Right lobe of liver (tissue), 6 donors: ENCODE results near the gene FOXM1. TPM values are rescaled to one million over a fixed set of nuclear protein-coding genes. Genes with fewer than 3 reads are reported as not detected.

Experiments
- ATAC-seq, 4 donors: fragments of 200-7000 bp; cut with Tn5 transposase; one replicate each; pipeline ENCODE4 v1.9.1; 2020; ENCODE audit warnings: mild to moderate bottlenecking in 4 of 4, moderate library complexity in 4 of 4
- DNase-seq, 3 donors: peaks; one replicate each; pipeline ENCODE4 v3.0.0-alpha.2; 2020
- H3K27ac ChIP-seq, 3 donors: fragments of 200-600 bp; one replicate each; pipeline ENCODE4 v1.8.0; 2022
- H3K27me3 ChIP-seq, 2 donors: fragments of 200-600 bp; one replicate each; pipeline ENCODE4 v1.8.0; 2022
- H3K36me3 ChIP-seq, 4 donors: fragments of 200-600 bp; sonication (generic) in 1 of 4; one replicate each; pipeline versions ENCODE4 v1.5.1 to v1.8.0; 2017 to 2022; ENCODE audit warnings: control low read depth in 1 of 4
- H3K4me1 ChIP-seq, 4 donors: fragments of 200-600 bp; sonication (generic) in 1 of 4; one replicate each; pipeline versions ENCODE4 v1.5.1 to v1.8.0; 2017 to 2022; ENCODE audit warnings: control low read depth in 1 of 4
- H3K4me3 ChIP-seq, 3 donors: fragments of 200-600 bp; one replicate each; pipeline ENCODE4 v1.8.0; 2022
- H3K9me3 ChIP-seq, 4 donors: fragments of 200-600 bp; sonication (generic) in 1 of 4; one replicate each; pipeline versions ENCODE4 v1.5.1 to v1.8.0; 2017 to 2022; ENCODE audit warnings: control low read depth in 1 of 4
- POLR2A ChIP-seq: fragments of 450-650 bp; IDR thresholded peaks from one replicate; pipeline ENCODE4 v1.6.1; 2017; ENCODE audit warnings: antibody characterized with exemption, mild to moderate bottlenecking
- WGBS: methylation state at CpG from one replicate; pipeline ENCODE4 v1.1.6; 2018; ENCODE audit warnings: low coverage, low lambda C conversion rate; ENCODE audit not compliant: insufficient coverage; ENCODE audit errors: missing lambda C conversion rate; 5-methylcytosine and 5-hydroxymethylcytosine counted together
- intact Hi-C, 2 donors: fragments of 100-400 bp; cut with DNase I; formaldehyde crosslinking; loops; one replicate each; pipeline versions ENCODE4 v1.11.2 to v1.14.1; 2022
- total RNA-seq, 6 experiments: library from RNA; depleted of rRNA in 2 of 6; stranded (reverse); fragments of >200 nt in 2 of 6; fragmentation: NEBNext Ultra II Directional in 3 of 6; extraction: Animal tissue kit (Norgen Biotek cat#: 25700) in 3 of 6; gene quantifications; one replicate each; pipeline versions ENCODE4 v1.1.0 to v1.2.4, GENCODE V29; 2016 to 2023
- TF ChIP-seq, protein P1 (sequence below), 4 donors: fragments of 200-600 bp in 3 of 4; fragments of 450-650 bp in 1 of 4; IDR thresholded peaks; one replicate each; pipeline versions ENCODE4 v1.5.1 to v1.8.0; 2016 to 2022; ENCODE audit warnings: antibody characterized with exemption in 4 of 4, mild to moderate bottlenecking in 2 of 4
- donor health status: DM: no; HTN: yes; CAD: no.
- donor health status: DM: no; HTN: no; CAD: no.
- donor health status: DM: no; HTN: no; CAD: no.
- donor health status: DM: no; HTN: yes; CAD: no.
- donor health status: DM: no; HTN: yes; CAD: no.

The FOXM1 gene
- total RNA-seq, 6 experiments from 2014 or later = 0.24 to 2.6 (median 1.8) TPM

DNA sequence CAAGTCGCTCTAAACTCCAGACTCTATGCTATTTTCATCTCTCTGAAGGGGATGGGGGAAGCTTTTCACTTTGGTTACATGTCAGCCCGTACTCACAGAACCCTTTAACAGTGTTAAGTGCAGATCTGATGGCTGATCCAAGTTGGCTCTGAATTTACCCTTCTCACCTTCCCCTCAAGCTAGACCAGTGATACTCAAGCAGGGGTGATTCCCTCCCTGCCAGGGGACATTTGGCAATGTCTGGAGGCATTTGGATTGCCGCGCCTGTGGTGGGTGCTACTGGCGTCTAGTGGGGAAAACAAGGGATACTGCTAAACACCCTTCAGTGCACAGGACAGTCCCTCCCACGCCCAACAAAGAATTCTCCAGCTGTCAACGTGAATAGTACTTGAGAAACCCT, 14.1 kb downstream of the FOXM1 start:
- WGBS = 100% methylated on average over 1 of the region's 7 CpGs
- ATAC-seq = no peak
- H3K27me3 ChIP-seq = no peaks in the 10 kb centered on the region
- H3K27ac ChIP-seq = no peak overlapping the region
- intact Hi-C loops = no loop called here
- no peak for DNase-seq
- TF ChIP-seq POLR2A = no peak
- TF ChIP-seq, protein P1, sequence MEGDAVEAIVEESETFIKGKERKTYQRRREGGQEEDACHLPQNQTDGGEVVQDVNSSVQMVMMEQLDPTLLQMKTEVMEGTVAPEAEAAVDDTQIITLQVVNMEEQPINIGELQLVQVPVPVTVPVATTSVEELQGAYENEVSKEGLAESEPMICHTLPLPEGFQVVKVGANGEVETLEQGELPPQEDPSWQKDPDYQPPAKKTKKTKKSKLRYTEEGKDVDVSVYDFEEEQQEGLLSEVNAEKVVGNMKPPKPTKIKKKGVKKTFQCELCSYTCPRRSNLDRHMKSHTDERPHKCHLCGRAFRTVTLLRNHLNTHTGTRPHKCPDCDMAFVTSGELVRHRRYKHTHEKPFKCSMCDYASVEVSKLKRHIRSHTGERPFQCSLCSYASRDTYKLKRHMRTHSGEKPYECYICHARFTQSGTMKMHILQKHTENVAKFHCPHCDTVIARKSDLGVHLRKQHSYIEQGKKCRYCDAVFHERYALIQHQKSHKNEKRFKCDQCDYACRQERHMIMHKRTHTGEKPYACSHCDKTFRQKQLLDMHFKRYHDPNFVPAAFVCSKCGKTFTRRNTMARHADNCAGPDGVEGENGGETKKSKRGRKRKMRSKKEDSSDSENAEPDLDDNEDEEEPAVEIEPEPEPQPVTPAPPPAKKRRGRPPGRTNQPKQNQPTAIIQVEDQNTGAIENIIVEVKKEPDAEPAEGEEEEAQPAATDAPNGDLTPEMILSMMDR (IDR thresholded peaks at IDR 0.05) = no peak
- H3K36me3 ChIP-seq = no peaks in the 10 kb centered on the region
- H3K4me3 ChIP-seq = no peak overlapping the region
- H3K4me1 ChIP-seq = no peaks in the 10 kb centered on the region
- no peaks in the 10 kb centered on the region for H3K9me3 ChIP-seq

DNA sequence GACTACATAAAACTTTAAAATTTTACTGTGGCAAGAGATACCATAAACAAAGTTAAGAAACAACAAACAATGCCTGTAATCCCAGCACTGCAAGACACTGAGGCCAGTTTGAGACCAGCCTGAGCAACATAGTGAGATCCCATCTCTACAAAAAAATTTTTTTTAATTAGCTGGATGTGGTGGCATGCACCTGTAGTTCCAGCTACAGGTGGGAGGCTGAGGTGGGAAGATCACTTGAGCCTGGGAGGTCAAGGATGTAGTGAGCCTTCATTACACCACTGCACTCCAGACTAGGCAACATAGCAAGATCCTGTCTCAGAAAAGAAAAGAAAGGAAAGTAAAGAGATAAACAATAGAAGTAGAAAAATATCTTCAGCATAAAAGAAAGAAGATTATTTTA, 16.8 kb downstream of the FOXM1 start:
- no peaks in the 10 kb centered on the region for H3K9me3 ChIP-seq
- no peaks in the 10 kb centered on the region for H3K4me1 ChIP-seq
- H3K4me3 ChIP-seq = no peak overlapping the region
- DNase-seq = no peak
- H3K27ac ChIP-seq = no peak overlapping the region
- ATAC-seq = no peak
- TF ChIP-seq POLR2A = no peak
- TF ChIP-seq, protein P1 (IDR thresholded peaks at IDR 0.05) = no peak
- no peaks in the 10 kb centered on the region for H3K27me3 ChIP-seq
- intact Hi-C loops = no loop called here
- H3K36me3 ChIP-seq = no peaks in the 10 kb centered on the region

DNA sequence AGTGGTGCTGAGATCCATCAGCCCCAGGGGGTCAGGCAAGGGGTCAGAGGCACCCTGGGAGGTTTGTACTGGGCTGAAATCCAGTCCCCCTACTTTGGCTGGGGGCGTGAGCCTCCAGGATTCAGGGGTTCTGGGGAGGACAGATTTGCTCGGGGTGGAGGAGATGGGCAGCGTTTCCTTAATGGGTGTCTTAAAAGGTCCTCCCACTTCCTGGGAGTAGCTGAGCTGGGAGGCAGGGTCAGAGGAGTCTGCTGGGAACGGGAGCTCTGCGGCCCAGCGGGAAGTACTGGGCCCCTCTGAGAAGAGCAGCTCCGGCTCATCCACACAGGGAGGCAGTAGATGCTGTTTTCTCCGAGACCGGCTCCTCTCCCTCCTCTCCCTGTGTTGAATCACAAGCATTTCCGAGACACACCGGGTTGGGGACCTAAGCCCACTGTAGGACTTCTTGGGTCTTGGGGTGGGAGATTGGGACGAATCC, 18.0 kb downstream of the FOXM1 start:
- Histone ChIP-seq H3K36me3 (no peaks in the 10 kb centered on the region), H3K4me1 (no peaks in the 10 kb centered on the region), H3K4me3 (no peak overlapping the region), H3K9me3 (no peaks in the 10 kb centered on the region), H3K27ac (no peak overlapping the region), H3K27me3 (no peaks in the 10 kb centered on the region)
- DNase-seq = no peak
- 80% methylated on average over 1 of the region's 12 CpGs for WGBS
- ATAC-seq = peak in 3 of 4 donors; percentile 13 to 49 (median 30)
- no peak for TF ChIP-seq POLR2A
- TF ChIP-seq, protein P1 (IDR thresholded peaks at IDR 0.05) = no peak
- intact Hi-C loops = loop anchor here in 1 of 2 donors (10.0 kb wide), 1 partner anchor 86 kb away; no protein-coding TSS in a partner anchor

DNA sequence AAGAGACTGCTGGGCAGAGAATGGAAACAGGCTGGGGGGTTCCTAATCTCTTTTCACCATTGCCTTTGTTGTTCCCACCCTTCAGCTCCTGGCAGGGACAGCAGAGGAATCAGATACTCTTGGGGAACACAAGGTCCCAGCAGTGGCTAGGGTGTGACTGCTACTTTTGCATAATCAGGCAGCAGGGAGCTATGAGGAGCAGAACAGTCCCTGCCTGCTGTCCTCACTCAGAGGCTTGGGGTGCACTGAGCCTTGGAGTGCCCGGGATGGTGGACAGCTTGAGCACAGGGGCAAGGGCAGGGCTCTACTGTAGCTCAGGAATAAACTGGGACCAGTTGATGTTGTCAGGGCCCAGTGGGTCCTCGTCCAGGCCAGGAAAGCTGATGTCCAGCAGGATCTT, 18.6 kb downstream of the FOXM1 start:
- no peak overlapping the region for H3K27ac ChIP-seq
- H3K9me3 ChIP-seq = no peaks in the 10 kb centered on the region
- no peak for DNase-seq
- intact Hi-C loops = loop anchor here in 1 of 2 donors (10.0 kb wide), 1 partner anchor 86 kb away; no protein-coding TSS in a partner anchor
- no peaks in the 10 kb centered on the region for H3K4me1 ChIP-seq
- WGBS = no CpG with 5 or more reads among the region's 2 CpGs
- H3K27me3 ChIP-seq = no peaks in the 10 kb centered on the region
- H3K36me3 ChIP-seq = no peaks in the 10 kb centered on the region
- ATAC-seq = peak in 1 of 4 donors; percentile 18
- no peak for TF ChIP-seq POLR2A
- TF ChIP-seq, protein P1 (IDR thresholded peaks at IDR 0.05) = no peak
- H3K4me3 ChIP-seq = no peak overlapping the region

DNA sequence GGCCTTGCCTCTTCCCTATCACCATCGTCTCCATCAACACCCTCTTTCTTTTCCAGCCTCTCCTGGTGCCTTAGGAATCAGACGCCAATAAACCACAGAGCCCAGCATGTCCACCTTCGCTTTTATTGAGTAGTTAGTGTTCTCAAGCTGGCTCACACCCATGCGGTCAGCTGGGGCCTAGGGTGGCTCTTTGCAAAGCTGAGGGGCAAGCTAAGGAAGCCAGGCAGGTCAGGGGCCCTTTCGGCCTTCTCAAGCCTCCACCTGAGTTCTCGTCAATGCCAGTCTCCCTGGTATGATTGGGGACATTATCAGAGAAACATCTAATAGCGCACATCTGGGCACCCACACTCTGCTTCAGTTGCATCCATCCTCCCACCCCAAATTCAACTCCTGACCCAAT, 19.4 kb downstream of the FOXM1 start:
- Histone ChIP-seq H3K4me3 (no peak overlapping the region), H3K27me3 (no peaks in the 10 kb centered on the region), H3K36me3 (no peaks in the 10 kb centered on the region), H3K9me3 (no peaks in the 10 kb centered on the region), H3K27ac (no peak overlapping the region), H3K4me1 (no peaks in the 10 kb centered on the region)
- ATAC-seq (no peak), DNase-seq (no peak)
- WGBS = 93% methylated on average over 5 of the region's 7 CpGs
- TF ChIP-seq, protein P1 (IDR thresholded peaks at IDR 0.05) = no peak
- no peak for TF ChIP-seq POLR2A
- intact Hi-C loops = loop anchor here in 1 of 2 donors (10.0 kb wide), 1 partner anchor 87 kb away; no protein-coding TSS in a partner anchor
